Neural cell (in vitro differentiated cells): ENCODE measurements around the gene ACTG1. TPM values are rescaled to one million over a fixed set of nuclear protein-coding genes. Genes with fewer than 3 reads are reported as not detected.

Experiments
- H2AFZ ChIP-seq: fragments of 200-600, 300-800 bp; sonication (generic), shearing (Covaris generic); 2 replicates; pipeline ENCODE4 v1.6.0; 2014; ENCODE audit warnings: low read depth, mild to moderate bottlenecking, antibody characterized with exemption, low read length, moderate library complexity
- H3F3A ChIP-seq: fragments of 200-600 bp; shearing (Covaris generic); 2 replicates; pipeline ENCODE4 v1.6.1; 2016; ENCODE audit warnings: mild to moderate bottlenecking, moderate library complexity, mixed read lengths, antibody characterized with exemption, low read length; ENCODE audit not compliant: insufficient read depth, poor library complexity, severe bottlenecking
- H3K27ac ChIP-seq: fragments of 200-600, 300-800 bp; sonication (generic), shearing (Covaris generic); 2 replicates; pipeline ENCODE4 v1.5.1; 2014; ENCODE audit warnings: mild to moderate bottlenecking, low read length, moderate library complexity
- H3K27me3 ChIP-seq: fragments of 300-800, 200-600 bp; sonication (generic), shearing (Covaris generic); 2 replicates; pipeline ENCODE4 v1.6.0; 2014; ENCODE audit warnings: mild to moderate bottlenecking, low read depth, low read length, moderate library complexity; ENCODE audit not compliant: insufficient read depth
- H3K36me3 ChIP-seq: fragments of 300-800, 200-600 bp; sonication (generic), shearing (Covaris generic); 2 replicates; pipeline ENCODE4 v1.5.1; 2014; ENCODE audit warnings: mild to moderate bottlenecking, antibody characterized with exemption, low read length, moderate library complexity; ENCODE audit not compliant: insufficient read depth
- H3K4me2 ChIP-seq: fragments of 300-800, 200-600 bp; sonication (generic), shearing (Covaris generic); 2 replicates; pipeline ENCODE4 v1.6.0; 2014; ENCODE audit warnings: mild to moderate bottlenecking, low read length
- H3K4me3 ChIP-seq: fragments of 300-800, 200-600 bp; sonication (generic), shearing (Covaris generic); 2 replicates; pipeline ENCODE4 v1.5.1; 2014; ENCODE audit warnings: mild to moderate bottlenecking, low read length, moderate library complexity
- H3K79me2 ChIP-seq: fragments of 200-600 bp; shearing (Covaris generic); replicated peaks from 2 replicates; pipeline ENCODE4 v1.6.0; 2014; ENCODE audit warnings: mild to moderate bottlenecking, low read length, moderate library complexity; ENCODE audit not compliant: insufficient read depth
- H3K9ac ChIP-seq: fragments of 300-800, 200-600 bp; sonication (generic), shearing (Covaris generic); 2 replicates; pipeline ENCODE4 v1.6.1; 2016; ENCODE audit warnings: mild to moderate bottlenecking, low read length, mixed read lengths
- H3K9me2 ChIP-seq: fragments of 200-600 bp; shearing (Covaris generic); 2 replicates; pipeline ENCODE4 v1.6.1; 2016; ENCODE audit warnings: mild to moderate bottlenecking, low read length, mixed read lengths; ENCODE audit not compliant: insufficient read depth
- H3K9me3 ChIP-seq: fragments of 200-600, 300-800 bp; sonication (generic), shearing (Covaris generic); 2 replicates; pipeline ENCODE4 v1.6.1; 2016; ENCODE audit warnings: mild to moderate bottlenecking, mixed run types, low read length, moderate library complexity, mixed read lengths
- H4K20me1 ChIP-seq: fragments of 200-600 bp; shearing (Covaris generic); 2 replicates; pipeline ENCODE4 v1.6.1; 2016; ENCODE audit warnings: mild to moderate bottlenecking, mixed run types; ENCODE audit not compliant: insufficient read depth
- EP300 ChIP-seq: fragments of 450-650 bp; conservative IDR thresholded peaks from 2 replicates; pipeline ENCODE4 v1.6.1; 2014; ENCODE audit warnings: antibody characterized with exemption, mild to moderate bottlenecking, moderate library complexity; ENCODE audit not compliant: poor library complexity, severe bottlenecking
- EZH2 ChIP-seq: fragments of 200-600, 300-800 bp; shearing (Covaris generic), sonication (generic); IDR thresholded peaks from 2 replicates; pipeline ENCODE4 v1.6.1; 2014; ENCODE audit warnings: antibody characterized with exemption, low read length, borderline replicate concordance, mild to moderate bottlenecking; ENCODE audit not compliant: insufficient read depth, poor library complexity, severe bottlenecking
- MXI1 ChIP-seq: fragments of 450-650 bp; conservative IDR thresholded peaks from 2 replicates; pipeline ENCODE4 v1.6.1; 2014; ENCODE audit warnings: antibody characterized with exemption, mild to moderate bottlenecking; ENCODE audit not compliant: poor library complexity, severe bottlenecking
- POLR2AphosphoS5 ChIP-seq: IDR thresholded peaks from 2 replicates; pipeline ENCODE4 v1.6.1; 2012
- RAD21 ChIP-seq: fragments of 450-650 bp; conservative IDR thresholded peaks from 2 replicates; pipeline ENCODE4 v1.6.1; 2014; ENCODE audit warnings: antibody characterized with exemption, mild to moderate bottlenecking, moderate library complexity
- SMC3 ChIP-seq: fragments of 450-650 bp; conservative IDR thresholded peaks from 2 replicates; pipeline ENCODE4 v1.6.1; 2014; ENCODE audit warnings: antibody characterized with exemption, mild to moderate bottlenecking, moderate library complexity; ENCODE audit not compliant: poor library complexity
- TAF1 ChIP-seq: IDR thresholded peaks from 2 replicates; pipeline ENCODE4 v1.6.1; 2012; ENCODE audit warnings: low read depth
- polyA plus RNA-seq: library from polyadenylated mRNA; depleted of rRNA; stranded (reverse); fragments of >200 nt; gene quantifications from 2 replicates; pipeline ENCODE4 v1.2.3, GENCODE V29; 2014
- TF ChIP-seq, protein P1 (sequence below): fragments of 450-650 bp; IDR thresholded peaks from 2 replicates; pipeline ENCODE4 v1.5.1; 2014; ENCODE audit warnings: antibody characterized with exemption, mild to moderate bottlenecking, moderate library complexity; ENCODE audit not compliant: poor library complexity, severe bottlenecking
- TF ChIP-seq, protein P2 (sequence below): IDR thresholded peaks from 2 replicates; pipeline ENCODE4 v1.6.1; 2012; ENCODE audit warnings: borderline replicate concordance

ACTG1 gene
- polyA plus RNA-seq, 1 donor from 2014 or later = 9,187 TPM

GRCh38 chr17:81503619-81504018 is 9.0 kb downstream of the ACTG1 start:
- Histone ChIP-seq H3K9me2 (no peaks in the 10 kb centered on the region), H3K4me3 (no peak overlapping the region), H3F3A (no peaks in the 10 kb centered on the region), H3K4me2 (no peak overlapping the region), H3K9ac (no peak overlapping the region), H2AFZ (no peak overlapping the region), H4K20me1 (peaks cover 11% of the 10 kb centered on the region), H3K27me3 (no peaks in the 10 kb centered on the region), H3K36me3 (peaks cover 1% of the 10 kb centered on the region), H3K9me3 (no peaks in the 10 kb centered on the region), H3K79me2 (peaks cover 16% of the 10 kb centered on the region), H3K27ac (no peak overlapping the region)
- TF ChIP-seq, protein P1, sequence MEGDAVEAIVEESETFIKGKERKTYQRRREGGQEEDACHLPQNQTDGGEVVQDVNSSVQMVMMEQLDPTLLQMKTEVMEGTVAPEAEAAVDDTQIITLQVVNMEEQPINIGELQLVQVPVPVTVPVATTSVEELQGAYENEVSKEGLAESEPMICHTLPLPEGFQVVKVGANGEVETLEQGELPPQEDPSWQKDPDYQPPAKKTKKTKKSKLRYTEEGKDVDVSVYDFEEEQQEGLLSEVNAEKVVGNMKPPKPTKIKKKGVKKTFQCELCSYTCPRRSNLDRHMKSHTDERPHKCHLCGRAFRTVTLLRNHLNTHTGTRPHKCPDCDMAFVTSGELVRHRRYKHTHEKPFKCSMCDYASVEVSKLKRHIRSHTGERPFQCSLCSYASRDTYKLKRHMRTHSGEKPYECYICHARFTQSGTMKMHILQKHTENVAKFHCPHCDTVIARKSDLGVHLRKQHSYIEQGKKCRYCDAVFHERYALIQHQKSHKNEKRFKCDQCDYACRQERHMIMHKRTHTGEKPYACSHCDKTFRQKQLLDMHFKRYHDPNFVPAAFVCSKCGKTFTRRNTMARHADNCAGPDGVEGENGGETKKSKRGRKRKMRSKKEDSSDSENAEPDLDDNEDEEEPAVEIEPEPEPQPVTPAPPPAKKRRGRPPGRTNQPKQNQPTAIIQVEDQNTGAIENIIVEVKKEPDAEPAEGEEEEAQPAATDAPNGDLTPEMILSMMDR = no peak
- TF ChIP-seq EZH2 (no peak), EP300 (no peak), TAF1 (no peak), SMC3 (no peak), RAD21 (no peak), MXI1 (no peak), POLR2AphosphoS5 (no peak)
- TF ChIP-seq, protein P2, sequence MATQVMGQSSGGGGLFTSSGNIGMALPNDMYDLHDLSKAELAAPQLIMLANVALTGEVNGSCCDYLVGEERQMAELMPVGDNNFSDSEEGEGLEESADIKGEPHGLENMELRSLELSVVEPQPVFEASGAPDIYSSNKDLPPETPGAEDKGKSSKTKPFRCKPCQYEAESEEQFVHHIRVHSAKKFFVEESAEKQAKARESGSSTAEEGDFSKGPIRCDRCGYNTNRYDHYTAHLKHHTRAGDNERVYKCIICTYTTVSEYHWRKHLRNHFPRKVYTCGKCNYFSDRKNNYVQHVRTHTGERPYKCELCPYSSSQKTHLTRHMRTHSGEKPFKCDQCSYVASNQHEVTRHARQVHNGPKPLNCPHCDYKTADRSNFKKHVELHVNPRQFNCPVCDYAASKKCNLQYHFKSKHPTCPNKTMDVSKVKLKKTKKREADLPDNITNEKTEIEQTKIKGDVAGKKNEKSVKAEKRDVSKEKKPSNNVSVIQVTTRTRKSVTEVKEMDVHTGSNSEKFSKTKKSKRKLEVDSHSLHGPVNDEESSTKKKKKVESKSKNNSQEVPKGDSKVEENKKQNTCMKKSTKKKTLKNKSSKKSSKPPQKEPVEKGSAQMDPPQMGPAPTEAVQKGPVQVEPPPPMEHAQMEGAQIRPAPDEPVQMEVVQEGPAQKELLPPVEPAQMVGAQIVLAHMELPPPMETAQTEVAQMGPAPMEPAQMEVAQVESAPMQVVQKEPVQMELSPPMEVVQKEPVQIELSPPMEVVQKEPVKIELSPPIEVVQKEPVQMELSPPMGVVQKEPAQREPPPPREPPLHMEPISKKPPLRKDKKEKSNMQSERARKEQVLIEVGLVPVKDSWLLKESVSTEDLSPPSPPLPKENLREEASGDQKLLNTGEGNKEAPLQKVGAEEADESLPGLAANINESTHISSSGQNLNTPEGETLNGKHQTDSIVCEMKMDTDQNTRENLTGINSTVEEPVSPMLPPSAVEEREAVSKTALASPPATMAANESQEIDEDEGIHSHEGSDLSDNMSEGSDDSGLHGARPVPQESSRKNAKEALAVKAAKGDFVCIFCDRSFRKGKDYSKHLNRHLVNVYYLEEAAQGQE = no peak

DNA sequence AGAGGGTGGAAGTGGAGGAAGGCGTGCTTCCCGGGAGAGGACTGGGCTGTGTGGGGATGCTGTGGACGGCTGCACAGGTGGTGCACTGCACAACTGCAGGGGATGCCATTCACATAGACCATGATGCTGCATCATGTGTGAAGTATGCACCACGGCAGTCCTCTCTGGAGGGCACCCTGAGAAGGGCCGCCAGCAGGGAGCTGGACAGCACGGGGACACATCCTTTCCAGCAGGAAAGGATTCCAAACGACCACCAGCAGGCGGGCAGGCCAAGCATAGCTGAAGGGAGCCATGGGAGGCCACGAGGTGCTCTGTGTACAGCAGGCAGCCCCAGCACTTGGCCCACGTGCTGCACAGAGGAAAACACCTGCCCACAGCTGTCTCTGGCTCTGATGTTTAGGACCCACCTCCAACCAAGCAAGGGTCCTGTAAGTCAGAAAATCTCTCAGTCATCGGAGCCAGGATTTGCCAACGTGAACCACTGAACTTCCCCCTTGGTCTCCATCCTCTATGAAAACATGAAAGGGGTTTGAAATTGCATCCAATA is 10.1 kb downstream of the ACTG1 start:
- peaks cover 6% of the 10 kb centered on the region for H3K79me2 ChIP-seq
- no peak overlapping the region for H2AFZ ChIP-seq
- H3K27ac ChIP-seq = no peak overlapping the region
- no peaks in the 10 kb centered on the region for H3K27me3 ChIP-seq
- no peak overlapping the region for H3K9ac ChIP-seq
- H3K9me3 ChIP-seq = no peaks in the 10 kb centered on the region
- peaks cover 2% of the 10 kb centered on the region for H4K20me1 ChIP-seq
- H3K4me3 ChIP-seq = no peak overlapping the region
- no peaks in the 10 kb centered on the region for H3F3A ChIP-seq
- no peak overlapping the region for H3K4me2 ChIP-seq
- H3K36me3 ChIP-seq = no peaks in the 10 kb centered on the region
- no peak for TF ChIP-seq POLR2AphosphoS5
- no peak for TF ChIP-seq EZH2
- no peak for TF ChIP-seq RAD21
- TF ChIP-seq EP300 = no peak
- TF ChIP-seq MXI1 = no peak
- no peak for TF ChIP-seq TAF1
- H3K9me2 ChIP-seq = no peaks in the 10 kb centered on the region
